ENCODE data around the gene DISC1.

- no peak for TF ChIP-seq CTCF (IDR thresholded peaks at IDR 0.05; ENCODE audit: poor library complexity, severe bottlenecking)
- TF ChIP-seq RAD21 (conservative IDR thresholded peaks at IDR 0.05) = no peak
Measured at GRCh38 chr1:231597971-231598370, 28.6 kb upstream of the DISC1 start.

Measured in neural cell (in vitro differentiated cells).